WTC11 (cell line): ENCODE data around the gene KLHL1. TPM values are rescaled to one million over a fixed set of nuclear protein-coding genes. Genes with fewer than 3 reads are reported as not detected.

Experiments
- ATAC-seq: fragments of 200-7000 bp; cut with Tn5 transposase; 2 replicates; pipeline ENCODE4 v1.10.0; 2021; ENCODE audit warnings: mild to moderate bottlenecking, moderate library complexity
- CTCF ChIA-PET: fragments of 300-600 bp; sonication (Branson Sonifier 250); formaldehyde crosslinking; loops from one replicate; lab custom pipeline; 2021; ENCODE audit warnings: antibody characterized with exemption; lab: Charles Lee
- POLR2A ChIA-PET: fragments of 350-600 bp; sonication (Branson Sonifier 250); formaldehyde crosslinking; loops from one replicate; lab custom pipeline; 2021; ENCODE audit warnings: antibody characterized with exemption; lab: Charles Lee
- DNase-seq: peaks from one replicate; pipeline ENCODE4 v3.0.0; 2021; ENCODE audit warnings: low spot score
- H3K27ac Mint-ChIP-seq: 2 replicates; pipeline ENCODE4 v1.8.0; 2021; ENCODE audit warnings: mixed read lengths
- H3K27me3 Mint-ChIP-seq: 2 replicates; pipeline ENCODE4 v1.8.0; 2021; ENCODE audit warnings: low read depth, mild to moderate bottlenecking, moderate library complexity, mixed read lengths
- H3K36me3 Mint-ChIP-seq: 2 replicates; pipeline ENCODE4 v1.8.0; 2021; ENCODE audit warnings: mixed read lengths
- H3K4me1 Mint-ChIP-seq: 2 replicates; pipeline ENCODE4 v1.8.0; 2022; ENCODE audit warnings: mixed read lengths
- H3K4me3 Mint-ChIP-seq: 2 replicates; pipeline ENCODE4 v1.8.0; 2021; ENCODE audit warnings: mild to moderate bottlenecking, moderate library complexity, mixed read lengths
- H3K9me3 Mint-ChIP-seq: 2 replicates; pipeline ENCODE4 v1.8.0; 2021; ENCODE audit warnings: mixed read lengths
- AFF4 ChIP-seq: sonication (generic); formaldehyde crosslinking; IDR thresholded peaks from 2 replicates; pipeline ENCODE4 v1.8.1; 2023; ENCODE audit warnings: mild to moderate bottlenecking, missing genetic modification reagents, borderline replicate concordance
- AR ChIP-seq: fragments of 250-450 bp; sonication (Bioruptor Pico); IDR thresholded peaks from 2 replicates; pipeline ENCODE4 v1.9.0; 2021; ENCODE audit warnings: mild to moderate bottlenecking
- ATF6 ChIP-seq: sonication (generic); formaldehyde crosslinking; IDR thresholded peaks from 2 replicates; pipeline ENCODE4 v1.8.1; 2023; ENCODE audit warnings: mild to moderate bottlenecking, missing genetic modification reagents
- CREM ChIP-seq: sonication (generic); formaldehyde crosslinking; IDR thresholded peaks from 2 replicates; pipeline ENCODE4 v1.8.1; 2022; ENCODE audit warnings: mild to moderate bottlenecking, missing genetic modification reagents, moderate library complexity
- CTCF ChIP-seq: fragments of 200-600 bp; IDR thresholded peaks from 2 replicates; pipeline ENCODE4 v1.8.0; 2022; ENCODE audit warnings: antibody characterized with exemption
- E2F4 ChIP-seq: sonication (generic); formaldehyde crosslinking; IDR thresholded peaks from 2 replicates; pipeline ENCODE4 v1.8.1; 2022; ENCODE audit warnings: low read depth, mild to moderate bottlenecking, moderate library complexity, missing genetic modification reagents, borderline replicate concordance
- E2F5 ChIP-seq: sonication (generic); formaldehyde crosslinking; IDR thresholded peaks from 2 replicates; pipeline ENCODE4 v1.8.1; 2022; ENCODE audit warnings: mild to moderate bottlenecking, moderate library complexity, missing genetic modification reagents
- ELF4 ChIP-seq: sonication (generic); formaldehyde crosslinking; IDR thresholded peaks from 2 replicates; pipeline ENCODE4 v1.8.1; 2022; ENCODE audit warnings: low read depth, mild to moderate bottlenecking, moderate library complexity, missing genetic modification reagents
- ETV6 ChIP-seq: sonication (generic); formaldehyde crosslinking; IDR thresholded peaks from 2 replicates; pipeline ENCODE4 v1.8.1; 2022; ENCODE audit warnings: mild to moderate bottlenecking, missing genetic modification reagents
- FOXK1 ChIP-seq: sonication (generic); formaldehyde crosslinking; IDR thresholded peaks from 2 replicates; pipeline ENCODE4 v1.8.0; 2022; ENCODE audit warnings: mild to moderate bottlenecking, moderate library complexity, missing genetic modification reagents
- MXD4 ChIP-seq: fragments of 250-450 bp; sonication (Bioruptor Pico); IDR thresholded peaks from 2 replicates; pipeline ENCODE4 v1.8.0; 2021; ENCODE audit warnings: mild to moderate bottlenecking, moderate library complexity, borderline replicate concordance
- OVOL2 ChIP-seq: fragments of 250-450 bp; sonication (Bioruptor Pico); IDR thresholded peaks from 2 replicates; pipeline ENCODE4 v1.9.0; 2021; ENCODE audit warnings: mild to moderate bottlenecking, borderline replicate concordance
- PRRX2 ChIP-seq: fragments of 250-450 bp; sonication (Bioruptor Pico); IDR thresholded peaks from 2 replicates; pipeline ENCODE4 v1.8.0; 2021; ENCODE audit warnings: mild to moderate bottlenecking
- SOX15 ChIP-seq: fragments of 250-450 bp; sonication (Bioruptor Pico); IDR thresholded peaks from 2 replicates; pipeline ENCODE4 v1.9.0; 2021; ENCODE audit warnings: mild to moderate bottlenecking
- ZNF138 ChIP-seq: sonication (generic); formaldehyde crosslinking; conservative IDR thresholded peaks from 2 replicates; pipeline ENCODE4 v1.8.1; 2022; ENCODE audit warnings: mild to moderate bottlenecking, moderate library complexity, missing genetic modification reagents
- ZNF232 ChIP-seq: sonication (generic); formaldehyde crosslinking; IDR thresholded peaks from 2 replicates; pipeline ENCODE4 v1.8.0; 2022; ENCODE audit warnings: mild to moderate bottlenecking, missing genetic modification reagents
- ZNF532 ChIP-seq: fragments of 250-450 bp; sonication (Bioruptor Pico); IDR thresholded peaks from 2 replicates; pipeline ENCODE4 v1.9.0; 2021; ENCODE audit warnings: mild to moderate bottlenecking, borderline replicate concordance
- total RNA-seq: library from RNA; stranded (reverse); gene quantifications from 3 replicates; pipeline ENCODE4 v1.2.3, GENCODE V29; 2021

Gene KLHL1
- total RNA-seq, 1 experiment from 2014 or later, result not detected

GRCh38 chr13:70034286-70034685, 74.0 kb downstream of the KLHL1 start:
- ChIA-PET POLR2A (no interaction called here), CTCF (no interaction called here)
- Mint-ChIP-seq H3K36me3 (no peaks in the 10 kb centered on the region), H3K27me3 (no peaks in the 10 kb centered on the region), H3K27ac (no peak overlapping the region)
- DNase-seq, result no peak
- no peak for ATAC-seq
- TF ChIP-seq AFF4 (CRISPR knock-in tag), result no peak
- TF ChIP-seq SOX15 (CRISPR knock-in tag), result no peak
- no peak for TF ChIP-seq OVOL2 (CRISPR knock-in tag)
- TF ChIP-seq PRRX2, result no peak
- TF ChIP-seq E2F5 (CRISPR knock-in tag), result no peak
- TF ChIP-seq, all 79 proteins: peak for 0
- no peak overlapping the region for H3K4me3 Mint-ChIP-seq
- H3K9me3 Mint-ChIP-seq, result peaks cover 13% of the 10 kb centered on the region
- H3K4me1 Mint-ChIP-seq, result no peaks in the 10 kb centered on the region

- no peak overlapping the region for H3K4me3 Mint-ChIP-seq
- ChIA-PET CTCF (no interaction called here), POLR2A (no interaction called here)
- no peaks in the 10 kb centered on the region for H3K36me3 Mint-ChIP-seq
- H3K9me3 Mint-ChIP-seq, result no peaks in the 10 kb centered on the region
- TF ChIP-seq FOXK1 (CRISPR knock-in tag) (no peak), ETV6 (CRISPR knock-in tag) (no peak), E2F4 (CRISPR knock-in tag) (no peak), AR (no peak), CREM (CRISPR knock-in tag) (no peak), ELF4 (CRISPR knock-in tag) (no peak), MXD4 (CRISPR knock-in tag) (no peak), SOX15 (CRISPR knock-in tag) (no peak), ZNF532 (no peak), ZNF232 (CRISPR knock-in tag) (no peak), ATF6 (no peak), ZNF138 (CRISPR knock-in tag) (no peak), CTCF (no peak)
- peaks cover 4% of the 10 kb centered on the region for H3K4me1 Mint-ChIP-seq
- DNase-seq (no peak), ATAC-seq (no peak)
- H3K27ac Mint-ChIP-seq, result no peak overlapping the region
- no peaks in the 10 kb centered on the region for H3K27me3 Mint-ChIP-seq
Observed at GRCh38 chr13:70027551-70027950, 80.7 kb downstream of the KLHL1 start.
